Osteoblast (primary cell): ENCODE data around the gene ZFAND3. TPM values are rescaled to one million over a fixed set of nuclear protein-coding genes. Genes with fewer than 3 reads are reported as not detected.

Experiments used
- DNase-seq: peaks from one replicate; pipeline ENCODE4 v3.0.0; 2011; ENCODE audit warnings: low spot score, mixed read lengths; ENCODE audit not compliant: insufficient read length; ENCODE audit errors: missing footprints
- H2AFZ ChIP-seq: 2 replicates; pipeline ENCODE4 v1.6.0; 2011; ENCODE audit warnings: mild to moderate bottlenecking, low read length
- H3K27ac ChIP-seq: 2 replicates; pipeline ENCODE4 v1.5.1; 2011; ENCODE audit warnings: mild to moderate bottlenecking, low read depth, low read length, moderate library complexity
- H3K27me3 ChIP-seq: 2 replicates; pipeline ENCODE4 v1.6.0; 2012; ENCODE audit warnings: mild to moderate bottlenecking, control low read depth, inconsistent platforms, low read length, moderate library complexity; ENCODE audit not compliant: insufficient read depth
- H3K36me3 ChIP-seq: 2 replicates; pipeline ENCODE4 v1.5.1; 2011; ENCODE audit warnings: mild to moderate bottlenecking, low read length, control low read depth, moderate library complexity; ENCODE audit not compliant: insufficient read depth
- H3K4me1 ChIP-seq: 2 replicates; pipeline ENCODE4 v1.5.1; 2011; ENCODE audit warnings: mild to moderate bottlenecking, low read length, control low read depth, moderate library complexity; ENCODE audit not compliant: insufficient read depth
- H3K4me2 ChIP-seq: 2 replicates; pipeline ENCODE4 v1.6.0; 2011; ENCODE audit warnings: mild to moderate bottlenecking, low read length; ENCODE audit not compliant: insufficient read depth
- H3K4me3 ChIP-seq: fragments of 200-600 bp; sonication (generic); 3 replicates; pipeline ENCODE4 v1.5.1; 2012; ENCODE audit warnings: mild to moderate bottlenecking, low read length, inconsistent platforms; ENCODE audit not compliant: insufficient read depth
- H3K79me2 ChIP-seq: 2 replicates; pipeline ENCODE4 v1.6.0; 2012; ENCODE audit warnings: mild to moderate bottlenecking, low read length, control low read depth, inconsistent platforms; ENCODE audit not compliant: insufficient read depth
- H3K9me3 ChIP-seq: 2 replicates; pipeline ENCODE4 v1.5.1; 2011; ENCODE audit warnings: low read depth, low read length, control low read depth
- H4K20me1 ChIP-seq: 2 replicates; pipeline ENCODE4 v1.6.0; 2012; ENCODE audit warnings: mild to moderate bottlenecking, low read length, control low read depth; ENCODE audit not compliant: insufficient read depth
- CTCF ChIP-seq: IDR thresholded peaks from 2 replicates; pipeline ENCODE4 v1.5.1; 2011; ENCODE audit warnings: mild to moderate bottlenecking, low read depth, low read length, moderate library complexity; ENCODE audit errors: extremely low read depth
- total RNA-seq: library from RNA; depleted of rRNA; stranded (reverse); fragments of >200 nt; gene quantifications from 2 replicates; pipeline ENCODE4 v1.2.3, GENCODE V29; 2012

ZFAND3 gene
- total RNA-seq, 1 donor: 27.1 TPM

- Histone ChIP-seq H3K27ac (no peak overlapping the region), H3K79me2 (no peaks in the 10 kb centered on the region), H3K4me1 (no peaks in the 10 kb centered on the region), H4K20me1 (no peaks in the 10 kb centered on the region), H3K4me2 (no peak overlapping the region), H3K9me3 (no peaks in the 10 kb centered on the region), H3K36me3 (no peaks in the 10 kb centered on the region), H3K27me3 (no peaks in the 10 kb centered on the region), H2AFZ (no peak overlapping the region), H3K4me3 (no peak overlapping the region)
- DNase-seq: no peak
- no peak for TF ChIP-seq CTCF
Observed at GRCh38 chr6:38174806-38175495, 355.4 kb downstream of the ZFAND3 start.

GRCh38 chr6:38175786-38176185 lies 356.3 kb downstream of the ZFAND3 start:
- no peaks in the 10 kb centered on the region for H3K36me3 ChIP-seq
- H3K9me3 ChIP-seq: no peaks in the 10 kb centered on the region
- no peak for DNase-seq
- no peaks in the 10 kb centered on the region for H3K27me3 ChIP-seq
- no peak overlapping the region for H3K4me3 ChIP-seq
- TF ChIP-seq CTCF: no peak
- no peak overlapping the region for H2AFZ ChIP-seq
- no peaks in the 10 kb centered on the region for H4K20me1 ChIP-seq
- H3K4me1 ChIP-seq: no peaks in the 10 kb centered on the region
- H3K79me2 ChIP-seq: no peaks in the 10 kb centered on the region
- no peak overlapping the region for H3K4me2 ChIP-seq
- no peak overlapping the region for H3K27ac ChIP-seq

- Histone ChIP-seq H2AFZ (no peak overlapping the region), H3K36me3 (no peaks in the 10 kb centered on the region), H3K27ac (no peak overlapping the region), H3K27me3 (no peaks in the 10 kb centered on the region), H4K20me1 (no peaks in the 10 kb centered on the region), H3K4me2 (no peak overlapping the region), H3K4me3 (no peak overlapping the region), H3K79me2 (no peaks in the 10 kb centered on the region), H3K9me3 (no peaks in the 10 kb centered on the region), H3K4me1 (no peaks in the 10 kb centered on the region)
- peak; percentile 83 for DNase-seq
- TF ChIP-seq CTCF: no peak
Observed at GRCh38 chr6:38176797-38177751, 357.5 kb downstream of the ZFAND3 start.

- Histone ChIP-seq H3K36me3 (no peaks in the 10 kb centered on the region), H3K4me1 (no peaks in the 10 kb centered on the region), H3K4me2 (no peak overlapping the region), H3K79me2 (no peaks in the 10 kb centered on the region), H3K27me3 (no peaks in the 10 kb centered on the region), H3K9me3 (no peaks in the 10 kb centered on the region), H2AFZ (no peak overlapping the region), H3K4me3 (no peak overlapping the region), H4K20me1 (no peaks in the 10 kb centered on the region), H3K27ac (no peak overlapping the region)
- no peak for DNase-seq
- TF ChIP-seq CTCF: no peak
Observed at GRCh38 chr6:38177882-38178583, 358.5 kb downstream of the ZFAND3 start.
